SK-N-SH (cell line): Measurements from ENCODE around the gene CDRT15L2.
"Not testable (repeated sequence)": the region's sequence is repeated elsewhere in the genome, so short reads cannot be mapped to it uniquely, and the experiment has no call there.

Experiments used
- CHD2 ChIP-seq: fragments of 150-350 bp; IDR thresholded peaks from 2 replicates; pipeline ENCODE4 v1.6.1; 2018; ENCODE audit warnings: low read length; ENCODE audit not compliant: partially characterized antibody
- CTCF ChIP-seq: fragments of 200-600 bp; sonication (generic); IDR thresholded peaks from 2 replicates; pipeline ENCODE4 v1.6.1; 2017; ENCODE audit warnings: antibody characterized with exemption, mild to moderate bottlenecking, moderate library complexity
- EP300 ChIP-seq, 2 experiments: IDR thresholded peaks; 2 replicates each; pipeline versions ENCODE4 v1.4.0 to v1.6.1; 2012; ENCODE audit warnings: borderline replicate concordance in 1 of 2, low read depth in 1 of 2, low read length in 1 of 2
- FOSL2 ChIP-seq: IDR thresholded peaks from 2 replicates; pipeline ENCODE4 v1.4.0; 2012; ENCODE audit warnings: low read depth, mild to moderate bottlenecking, moderate library complexity, borderline replicate concordance
- FOXM1 ChIP-seq: IDR thresholded peaks from 2 replicates; pipeline ENCODE4 v1.4.0; 2012; ENCODE audit warnings: low read depth, mild to moderate bottlenecking
- POLR2AphosphoS5 ChIP-seq: IDR thresholded peaks from 2 replicates; pipeline ENCODE4 v1.6.1; 2012; ENCODE audit warnings: low read depth, low read length
- RAD21 ChIP-seq: IDR thresholded peaks from 2 replicates; pipeline ENCODE4 v1.6.1; 2012; ENCODE audit warnings: mild to moderate bottlenecking, low read length
- RCOR1 ChIP-seq: fragments of 150-350 bp; IDR thresholded peaks from 2 replicates; pipeline ENCODE4 v1.6.1; 2017; ENCODE audit warnings: antibody characterized with exemption, low read length
- REST ChIP-seq: IDR thresholded peaks from 2 replicates; pipeline ENCODE4 v1.6.1; 2012; ENCODE audit warnings: mild to moderate bottlenecking, low read depth, low read length, moderate library complexity
- TEAD4 ChIP-seq: IDR thresholded peaks from 2 replicates; pipeline ENCODE4 v1.4.0; 2012; ENCODE audit warnings: mild to moderate bottlenecking, borderline replicate concordance; ENCODE audit not compliant: insufficient read depth

- TF ChIP-seq RCOR1; CHD2; FOSL2; CTCF; TEAD4; FOXM1; EP300 (IDR thresholded peaks at IDR 0.05; ENCODE audit: borderline replicate concordance in 1 of 2, low read depth in 1 of 2, low read length in 1 of 2); POLR2AphosphoS5; REST; RAD21: not testable (repeated sequence)
Observed at GRCh38 chr17:20579424-20579823, at the start of gene CDRT15L2.
